Activated naive CD4-positive, alpha-beta T cell treated with anti-CD3 and anti-CD28 coated beads, Interleukin-2, amount 50 U/mL, for 72 hours (primary cell): ENCODE measurements around the gene NPR2. TPM values are rescaled to one million over a fixed set of nuclear protein-coding genes. Genes with fewer than 3 reads are reported as not detected.
A peak's percentile ranks its signal among the peaks of the same experiment; 100 is the strongest.

Source experiments
- ATAC-seq, 2 donors: fragments of 150-1000 bp; cut with Tn5 transposase; 2 replicates each; pipeline ENCODE4 v1.10.0; 2021; ENCODE audit warnings: mild to moderate bottlenecking in 2 of 2, moderate library complexity in 2 of 2
- DNase-seq, 2 donors: peaks; one replicate each; pipeline ENCODE4 v3.0.0; 2021 to 2022; ENCODE audit warnings: low spot score in 2 of 2
- H3K27ac Mint-ChIP-seq, 2 donors: one replicate each; pipeline ENCODE4 v1.8.0; 2022; ENCODE audit warnings: mild to moderate bottlenecking in 2 of 2, mixed read lengths in 2 of 2
- H3K36me3 Mint-ChIP-seq, 2 donors: one replicate each; pipeline ENCODE4 v1.8.0; 2022; ENCODE audit warnings: mixed read lengths in 2 of 2
- H3K9me3 Mint-ChIP-seq, 2 donors: one replicate each; pipeline ENCODE4 v1.8.0; 2022; ENCODE audit warnings: mixed read lengths in 2 of 2
- total RNA-seq, 2 donors: library from RNA; stranded (reverse); gene quantifications; one replicate each; pipeline ENCODE4 v1.2.3, GENCODE V29; 2022

NPR2 gene
- total RNA-seq, 2 donors from 2014 or later, result 6.8 to 16.2 TPM

DNA sequence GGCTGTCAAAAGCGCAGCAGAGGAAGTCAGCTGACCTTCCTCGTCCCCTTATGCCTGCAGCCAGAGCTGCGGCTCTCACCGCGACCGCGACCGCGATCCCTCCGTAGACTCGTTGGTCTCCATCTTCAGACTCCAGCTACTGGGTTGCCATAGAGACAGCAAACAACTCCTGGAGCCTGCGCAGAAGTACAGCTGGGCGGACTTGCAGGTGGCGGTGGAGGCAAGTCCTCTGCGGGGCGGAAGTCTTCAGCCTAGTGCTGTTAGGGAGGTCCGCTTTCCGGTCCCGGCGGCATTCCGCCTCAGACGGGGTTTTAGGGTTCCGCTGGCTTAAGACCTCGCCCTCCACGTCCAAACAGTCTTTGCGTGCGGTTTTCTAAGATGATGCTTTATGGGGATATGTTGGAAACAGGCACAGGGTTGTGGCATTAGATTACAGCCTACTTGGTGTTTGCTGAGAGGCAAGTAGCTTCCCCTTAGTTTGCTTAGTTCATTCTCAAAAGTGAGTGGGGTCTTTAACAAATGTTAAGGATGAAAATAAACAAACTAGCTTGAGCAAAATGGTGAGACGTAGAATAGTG is 20.7 kb downstream of the NPR2 start, which contains the start of gene SPAG8:
Gene SPAG8, minus strand, starts transcription at position 238 of the 578 bp plus-strand sequence. Its CDS starts 115 bp downstream, at position 123.
- H3K27ac Mint-ChIP-seq, result peak within 1 kb of the TSS; percentile 86 to 95
- DNase-seq, result peak; percentile 88 to 95
- no peaks in the 10 kb centered on the region for H3K9me3 Mint-ChIP-seq
- peak; percentile 70 to 75 for ATAC-seq
- H3K36me3 Mint-ChIP-seq, result peaks cover 7 to 19% of the 10 kb centered on the region in 2 donors

DNA sequence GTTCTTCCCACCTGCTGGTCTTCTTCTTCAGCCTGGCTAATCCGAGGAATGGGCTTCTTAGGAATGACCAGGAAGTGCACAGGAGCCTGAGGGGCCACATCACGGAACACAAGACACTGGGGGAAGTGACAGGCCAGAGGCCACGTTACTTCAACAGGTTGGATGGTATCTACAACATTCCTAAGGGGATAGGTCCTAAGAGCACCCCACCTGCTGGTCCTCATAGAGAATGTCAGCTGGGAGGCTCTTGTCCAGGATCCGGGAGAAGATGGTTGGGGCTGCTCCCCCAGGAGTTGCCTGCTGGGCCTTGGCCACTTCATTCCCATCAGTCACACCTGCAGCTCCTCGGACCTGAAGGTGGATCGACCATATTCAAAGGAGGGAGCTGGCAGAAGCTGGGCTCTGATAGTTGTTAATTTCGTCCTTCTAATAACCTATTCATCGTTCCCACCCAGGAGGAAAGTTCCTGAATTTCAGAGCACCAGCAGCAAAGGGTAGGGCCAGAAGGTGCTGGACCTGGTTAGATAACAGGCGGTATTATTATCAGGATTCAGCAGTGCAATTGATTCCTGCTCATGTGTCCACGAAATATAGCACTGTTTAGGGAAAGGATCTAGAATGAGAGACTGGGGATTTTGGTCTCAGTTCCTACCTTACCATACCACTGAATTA is 22.2 kb downstream of the NPR2 start:
- ATAC-seq, result no peak
- no peaks in the 10 kb centered on the region for H3K9me3 Mint-ChIP-seq
- peak overlapping the region in 1 of 2 donors; percentile 87 for H3K27ac Mint-ChIP-seq
- H3K36me3 Mint-ChIP-seq, result peaks cover 7 to 19% of the 10 kb centered on the region in 2 donors
- DNase-seq, result no peak

DNA sequence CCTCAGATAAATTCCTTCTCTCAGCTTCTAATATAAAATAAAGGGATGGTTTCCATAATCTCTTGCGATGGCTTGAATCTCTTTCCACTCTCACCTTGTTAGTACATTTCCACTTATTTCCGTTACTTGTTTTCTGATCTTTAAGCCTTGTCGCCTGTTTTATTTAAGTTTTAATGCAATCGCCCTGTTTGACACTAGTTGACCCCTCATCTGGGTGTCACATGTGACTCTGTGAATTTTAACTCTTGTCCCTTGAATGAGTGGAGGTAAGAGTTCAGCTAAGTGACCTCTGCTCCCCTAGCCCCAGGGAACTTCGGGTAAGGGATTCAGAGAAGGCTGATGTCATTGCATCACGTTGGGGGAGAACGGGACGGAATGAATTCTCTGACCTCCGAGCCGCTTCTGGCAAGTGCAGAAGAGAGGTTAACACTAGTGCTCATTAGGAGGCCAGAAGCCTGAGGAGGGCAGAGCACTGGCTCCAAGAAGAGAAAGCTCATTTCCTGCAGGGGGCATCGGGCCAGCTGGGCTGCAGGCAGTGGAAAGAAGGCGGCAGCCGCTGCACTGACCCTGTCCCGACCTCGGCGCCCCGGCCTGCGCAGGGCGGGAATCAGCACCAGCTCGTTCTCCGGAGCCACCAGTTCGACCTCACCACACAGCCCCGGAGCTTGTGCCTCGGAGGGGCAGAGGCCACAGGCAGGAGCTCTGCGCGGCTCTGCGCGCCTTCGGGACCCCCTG is 22.9 kb downstream of the NPR2 start:
- Mint-ChIP-seq H3K9me3 (no peaks in the 10 kb centered on the region), H3K27ac (peak overlapping the region; percentile 87 to 96), H3K36me3 (peaks cover 7 to 19% of the 10 kb centered on the region in 2 donors)
- ATAC-seq (peak; percentile 9 to 11), DNase-seq (peak; percentile 46 to 66)

DNA sequence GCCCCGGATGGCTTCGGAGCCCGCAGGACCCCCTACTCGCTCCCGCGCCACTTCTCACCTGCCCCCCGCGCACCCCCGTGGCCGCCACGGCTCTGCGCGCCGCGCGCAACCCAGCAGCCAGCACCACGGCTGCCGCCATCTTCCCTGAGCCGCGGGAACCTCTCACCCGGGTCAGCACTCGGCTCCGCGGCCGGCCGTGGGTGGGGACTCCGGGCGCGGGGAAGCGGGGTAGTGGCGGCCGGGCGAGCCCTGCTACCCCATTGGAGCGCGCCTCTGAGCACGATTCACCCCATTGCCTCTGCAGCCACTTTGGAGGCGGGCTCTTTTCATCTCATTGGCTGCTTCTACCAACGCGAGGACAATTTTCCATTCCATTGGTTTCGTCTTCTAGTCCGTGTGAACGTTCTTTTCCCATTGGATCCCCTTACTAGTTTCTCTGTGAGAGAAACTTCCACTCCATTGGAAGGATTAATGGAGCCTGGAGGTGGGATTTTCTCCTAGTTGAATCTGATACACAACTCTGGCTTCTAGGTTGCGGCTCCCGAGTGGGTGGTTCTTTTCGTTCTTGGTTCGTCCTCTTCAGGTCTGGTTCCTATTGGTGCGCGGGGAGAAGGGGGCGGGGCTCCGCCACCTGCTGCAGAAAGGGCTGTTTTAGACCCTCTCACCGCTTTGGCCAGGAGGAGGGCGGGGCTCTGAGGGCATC is 23.6 kb downstream of the NPR2 start, which contains the start of gene HINT2:
Gene HINT2, minus strand, starts transcription at position 202 of the 703 bp plus-strand sequence. Its CDS starts 63 bp downstream, at position 139.
- Mint-ChIP-seq H3K9me3 (no peaks in the 10 kb centered on the region), H3K36me3 (peaks cover 7 to 19% of the 10 kb centered on the region in 2 donors), H3K27ac (peak within 1 kb of the TSS; percentile 87 to 96)
- DNase-seq, result peak; percentile 96
- peak; percentile 85 to 87 for ATAC-seq

DNA sequence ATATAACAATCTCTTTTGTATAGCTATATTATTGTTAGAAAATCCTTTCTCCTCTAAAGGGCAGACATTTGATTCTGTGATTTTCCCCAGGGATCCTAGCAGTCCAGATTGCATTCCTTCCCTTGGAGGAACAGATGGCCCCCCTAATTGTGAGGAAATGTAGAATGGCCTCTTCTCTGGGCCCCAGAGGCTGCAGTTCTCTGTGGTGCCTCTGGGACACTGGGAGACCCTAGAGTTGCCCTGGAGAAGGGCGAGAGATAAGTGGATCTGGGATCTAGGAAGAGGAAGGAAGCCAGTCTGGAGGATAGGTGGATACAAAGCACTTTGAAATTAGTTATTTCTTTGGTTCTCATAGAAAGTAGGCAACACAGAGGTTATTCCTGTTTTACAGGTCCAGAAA is 25.3 kb downstream of the NPR2 start:
- Mint-ChIP-seq H3K36me3 (peaks cover 7 to 19% of the 10 kb centered on the region in 2 donors), H3K27ac (no peak overlapping the region), H3K9me3 (no peaks in the 10 kb centered on the region)
- DNase-seq (no peak), ATAC-seq (no peak)

DNA sequence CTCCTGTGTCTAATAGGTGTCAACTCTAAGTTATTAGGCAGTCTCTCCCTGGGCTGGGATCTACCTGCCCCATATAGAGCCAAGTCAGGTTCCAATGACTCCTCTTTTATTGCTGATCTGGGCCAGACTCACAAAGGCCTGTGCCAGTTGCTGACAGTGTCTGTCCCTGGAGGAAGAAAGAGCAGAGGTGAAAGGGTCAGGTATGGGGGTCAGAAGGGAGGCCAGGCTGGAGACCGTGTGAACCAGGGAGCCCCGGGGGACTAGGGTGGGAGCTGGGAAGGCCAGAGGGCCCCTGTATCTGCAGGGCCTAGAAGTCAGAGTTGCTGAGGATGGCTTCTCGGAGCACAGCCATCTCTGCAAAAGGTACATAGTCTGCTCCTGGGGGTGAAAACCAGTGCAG is 26.9 kb downstream of the NPR2 start:
- peak overlapping the region in 1 of 2 donors; percentile 18 for H3K27ac Mint-ChIP-seq
- ATAC-seq (no peak), DNase-seq (no peak)
- no peaks in the 10 kb centered on the region for H3K9me3 Mint-ChIP-seq
- peaks cover 7 to 9% of the 10 kb centered on the region in 2 donors for H3K36me3 Mint-ChIP-seq

DNA sequence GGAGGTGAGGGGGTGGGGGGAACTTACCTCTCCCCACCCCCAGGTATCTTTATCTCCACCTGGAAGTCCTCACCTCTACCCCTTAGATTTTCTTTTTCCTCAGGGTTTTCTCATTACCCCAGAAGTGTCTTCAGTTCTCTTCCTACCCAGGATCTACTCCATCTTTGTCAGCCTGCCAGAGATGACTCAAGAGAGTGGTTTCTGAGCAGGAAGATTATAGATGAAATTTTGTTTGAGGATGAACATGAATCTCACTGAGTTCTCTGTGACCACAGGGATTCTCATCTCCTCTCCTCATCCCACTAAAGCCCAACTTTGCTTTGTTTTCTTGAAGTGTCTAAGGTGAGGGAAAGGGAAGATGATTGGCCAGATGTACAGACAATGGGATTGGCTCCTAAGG is 28.7 kb downstream of the NPR2 start:
- Mint-ChIP-seq H3K27ac (no peak overlapping the region), H3K9me3 (no peaks in the 10 kb centered on the region), H3K36me3 (peaks cover 4 to 7% of the 10 kb centered on the region in 2 donors)
- ATAC-seq (no peak), DNase-seq (no peak)

DNA sequence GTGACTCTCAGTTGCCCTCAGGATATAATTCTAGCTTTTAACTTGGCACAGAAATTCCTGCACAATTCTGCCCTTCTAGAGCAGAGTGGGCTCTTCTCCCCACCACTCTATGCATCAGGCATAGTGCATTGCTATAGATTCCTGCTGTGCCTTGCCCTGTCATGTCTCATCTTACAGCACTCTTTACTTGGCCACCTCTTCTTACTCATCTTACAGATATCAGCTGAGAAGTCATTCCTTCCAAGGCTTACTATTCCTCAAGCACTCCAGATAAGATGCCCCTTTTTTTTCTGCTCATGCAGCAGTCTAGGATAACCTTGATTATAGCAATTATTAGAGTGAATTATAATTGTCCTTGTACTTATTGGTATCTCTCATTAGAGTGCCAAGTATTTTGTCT is 31.5 kb downstream of the NPR2 start:
- no peaks in the 10 kb centered on the region for H3K36me3 Mint-ChIP-seq
- ATAC-seq, result no peak
- no peak for DNase-seq
- peak overlapping the region in 1 of 2 donors; percentile 2 for H3K27ac Mint-ChIP-seq
- H3K9me3 Mint-ChIP-seq, result no peaks in the 10 kb centered on the region

DNA sequence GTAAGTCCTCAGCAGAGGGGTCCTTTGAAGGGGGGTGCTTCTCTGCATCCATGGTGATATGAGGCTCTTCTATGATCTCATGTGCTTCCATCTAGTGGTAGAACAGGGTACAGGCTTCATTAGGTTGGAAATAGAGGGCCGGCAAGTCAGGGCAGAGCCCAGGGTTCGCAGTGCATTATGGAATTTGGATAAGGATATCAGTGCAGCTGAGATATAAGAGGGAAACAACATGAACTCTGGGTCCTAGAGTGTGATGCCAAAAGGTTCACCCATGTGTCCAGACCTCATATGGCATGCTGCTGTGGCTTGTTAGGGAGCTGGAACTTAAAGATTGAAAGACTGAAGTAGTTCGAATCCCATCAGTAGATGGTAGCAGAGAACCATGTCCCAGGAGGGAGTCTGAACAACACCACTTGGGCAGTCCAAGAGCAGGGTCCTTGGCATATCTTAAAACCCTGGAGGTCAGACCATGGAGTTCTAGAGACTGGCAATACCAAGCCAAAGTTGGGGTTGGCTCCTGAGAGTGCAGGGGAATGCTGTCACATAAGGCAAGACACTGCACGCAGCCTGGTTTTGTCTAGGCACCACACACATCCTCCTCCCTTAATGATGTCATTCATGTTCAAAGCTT is 34.8 kb downstream of the NPR2 start:
- Mint-ChIP-seq H3K27ac (peak overlapping the region in 1 of 2 donors; percentile 76), H3K36me3 (no peaks in the 10 kb centered on the region), H3K9me3 (no peaks in the 10 kb centered on the region)
- DNase-seq (peak in 1 of 2 donors; percentile 44), ATAC-seq (peak; percentile 31 to 39)

DNA sequence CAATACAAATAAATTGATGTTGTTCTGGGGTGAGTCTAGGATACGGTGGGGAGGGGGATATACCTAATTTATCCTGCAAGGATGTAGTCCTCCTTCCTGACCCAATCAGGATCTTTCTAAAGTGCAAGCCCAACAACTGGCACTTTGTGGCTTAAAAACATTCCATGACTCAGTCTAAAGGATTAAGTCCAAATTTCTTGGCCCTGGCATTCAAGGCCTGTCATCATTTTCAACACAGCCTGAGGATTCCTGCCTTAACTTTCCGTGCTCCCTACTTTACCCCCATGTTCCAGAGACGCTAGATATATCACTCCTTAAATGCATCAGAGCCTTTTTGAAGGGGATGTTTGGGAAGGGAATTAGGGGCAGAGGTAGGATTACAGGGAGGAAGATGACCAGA is 36.1 kb downstream of the NPR2 start:
- no peaks in the 10 kb centered on the region for H3K36me3 Mint-ChIP-seq
- DNase-seq (no peak), ATAC-seq (no peak)
- no peaks in the 10 kb centered on the region for H3K9me3 Mint-ChIP-seq
- H3K27ac Mint-ChIP-seq, result peak overlapping the region in 1 of 2 donors; percentile 76

DNA sequence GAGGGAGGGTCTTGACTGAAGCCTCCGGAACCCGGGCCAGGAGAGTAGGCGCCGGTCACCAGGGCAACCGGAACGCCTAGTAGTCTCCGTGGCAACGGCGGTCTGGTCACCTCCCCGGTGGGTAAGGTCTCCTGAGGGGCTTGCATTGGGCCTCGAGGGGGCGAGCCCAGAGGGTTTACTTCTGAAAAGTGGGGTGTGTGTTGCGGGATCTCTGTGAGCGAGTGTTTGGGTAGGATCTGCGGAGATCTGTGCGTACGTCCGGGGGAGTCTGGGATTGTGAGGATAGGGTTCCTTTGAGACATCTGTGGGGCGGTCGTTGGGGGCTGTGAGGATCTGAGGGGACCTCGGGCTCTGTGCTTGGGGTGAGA is 37.3 kb downstream of the NPR2 start, which contains the start of gene FAM221B:
Gene FAM221B, minus strand, starts transcription at position 17 of the 368 bp plus-strand sequence. CDS start 2,571 bp downstream, outside the sequence.
- ATAC-seq, result no peak
- no peak for DNase-seq
- H3K36me3 Mint-ChIP-seq, result no peaks in the 10 kb centered on the region
- H3K9me3 Mint-ChIP-seq, result no peaks in the 10 kb centered on the region
- H3K27ac Mint-ChIP-seq, result peak within 1 kb of the TSS; percentile 76 to 93

DNA sequence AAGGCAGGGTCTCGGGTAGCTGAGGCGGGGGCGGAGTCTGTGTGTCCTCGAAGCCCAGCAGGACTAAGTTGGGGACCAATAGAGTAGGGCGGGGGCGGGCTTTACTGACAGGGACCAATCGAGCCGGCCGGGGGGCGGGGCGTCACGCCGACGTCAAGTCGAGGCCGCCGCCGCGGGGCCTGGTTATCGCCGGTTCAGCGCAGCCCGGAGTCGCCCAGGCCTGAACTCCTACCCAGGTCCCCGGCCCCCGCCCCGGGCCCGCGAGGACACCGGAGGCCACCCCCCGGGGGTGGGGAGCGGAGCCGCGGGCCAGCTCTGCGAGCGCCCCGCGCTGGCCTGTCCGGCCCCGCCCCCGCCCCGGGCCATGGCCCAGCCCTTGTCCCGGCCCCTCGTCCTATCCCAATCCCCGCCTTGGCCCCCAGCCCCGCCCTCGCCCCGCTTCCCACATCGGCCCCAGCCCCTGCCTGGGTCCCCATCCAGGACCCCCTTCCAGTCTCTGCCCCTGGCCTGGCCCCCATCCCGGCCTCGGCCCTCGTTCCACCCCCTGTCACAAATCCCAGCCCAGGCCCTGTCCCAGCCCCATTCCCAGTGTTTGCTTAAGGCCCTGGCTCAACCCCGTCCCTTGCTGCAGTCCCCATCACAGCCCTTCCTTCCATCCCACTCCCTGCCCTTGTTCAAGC is 37.8 kb downstream of the NPR2 start, which contains the start of gene TMEM8B:
Gene TMEM8B, plus strand, starts transcription at position 145 of the 680 bp plus-strand sequence. Its CDS starts 220 bp downstream, at position 365.
- Mint-ChIP-seq H3K27ac (peak within 1 kb of the TSS; percentile 72 to 93), H3K36me3 (no peaks in the 10 kb centered on the region), H3K9me3 (no peaks in the 10 kb centered on the region)
- ATAC-seq (peak; percentile 93 to 95), DNase-seq (peak; percentile 87 to 91)

DNA sequence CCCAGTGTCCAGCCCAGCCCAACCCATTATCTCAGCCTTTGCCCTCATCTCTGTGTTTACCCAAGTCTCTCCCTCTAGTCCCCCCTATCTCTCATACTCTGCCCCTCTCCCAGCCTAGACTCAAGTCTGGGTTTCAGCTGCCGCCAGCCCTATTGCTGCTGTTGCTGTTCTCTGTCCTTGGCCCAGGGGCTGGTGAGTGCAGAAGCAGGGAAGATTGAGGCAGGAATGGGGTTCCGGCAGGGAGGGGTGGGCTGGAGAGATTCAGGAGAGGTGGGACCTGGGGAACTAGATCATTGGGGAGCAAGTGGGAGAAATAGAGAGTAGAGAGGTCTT is 38.3 kb downstream of the NPR2 start:
- Mint-ChIP-seq H3K27ac (peak overlapping the region; percentile 72 to 84), H3K9me3 (no peaks in the 10 kb centered on the region), H3K36me3 (no peaks in the 10 kb centered on the region)
- ATAC-seq (no peak), DNase-seq (no peak)

DNA sequence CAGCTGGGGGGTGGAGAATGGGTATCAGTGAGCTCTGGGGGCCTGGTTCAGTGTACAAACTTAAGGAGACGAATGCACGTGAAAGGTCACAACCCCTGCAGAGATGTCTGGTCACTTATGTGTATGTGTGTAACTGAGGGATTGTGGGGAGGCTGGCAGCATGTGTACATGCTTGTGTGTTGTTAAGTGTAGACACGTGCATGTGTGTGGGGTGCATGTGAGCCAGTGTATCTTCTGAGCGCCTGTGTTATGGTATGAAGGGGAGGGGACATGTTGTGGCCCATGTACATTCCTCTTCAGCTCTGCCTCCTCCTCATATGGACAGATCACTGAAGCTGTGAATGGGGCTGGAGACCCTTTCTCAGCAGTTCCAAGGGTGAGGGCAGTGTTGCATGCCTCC is 39.6 kb downstream of the NPR2 start:
- DNase-seq (no peak), ATAC-seq (no peak)
- Mint-ChIP-seq H3K9me3 (no peaks in the 10 kb centered on the region), H3K36me3 (no peaks in the 10 kb centered on the region), H3K27ac (no peak overlapping the region)

DNA sequence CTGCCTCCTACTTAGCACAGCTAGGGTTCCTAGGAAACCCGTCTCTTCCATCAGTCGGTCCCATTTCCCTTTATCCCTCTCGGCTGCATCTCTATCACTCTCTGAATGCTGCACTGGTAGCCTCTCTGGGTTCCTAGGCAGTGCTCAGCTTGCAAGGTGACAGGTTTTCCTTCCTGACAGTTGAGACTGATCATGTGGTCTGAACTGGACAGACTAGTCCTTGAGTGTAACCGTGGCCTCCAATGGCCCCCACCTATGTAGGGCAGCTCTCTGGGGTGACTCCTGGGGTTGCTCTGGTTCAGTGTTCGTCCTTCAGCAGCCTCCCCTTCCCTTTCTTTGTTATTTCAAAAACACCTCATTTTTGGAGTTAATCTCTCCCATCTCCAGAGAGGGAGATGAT is 41.4 kb downstream of the NPR2 start:
- Mint-ChIP-seq H3K36me3 (no peaks in the 10 kb centered on the region), H3K9me3 (no peaks in the 10 kb centered on the region), H3K27ac (no peak overlapping the region)
- ATAC-seq (no peak), DNase-seq (no peak)
